GM12874 (cell line): Measurements from ENCODE around the gene CAPN2.

Experiments used
- CTCF ChIP-seq: IDR thresholded peaks from 2 replicates; pipeline ENCODE4 v1.5.1; 2011; ENCODE audit warnings: low read depth, mild to moderate bottlenecking, control low read depth, low read length, moderate library complexity; ENCODE audit not compliant: insufficient read depth

Gene CAPN2

DNA sequence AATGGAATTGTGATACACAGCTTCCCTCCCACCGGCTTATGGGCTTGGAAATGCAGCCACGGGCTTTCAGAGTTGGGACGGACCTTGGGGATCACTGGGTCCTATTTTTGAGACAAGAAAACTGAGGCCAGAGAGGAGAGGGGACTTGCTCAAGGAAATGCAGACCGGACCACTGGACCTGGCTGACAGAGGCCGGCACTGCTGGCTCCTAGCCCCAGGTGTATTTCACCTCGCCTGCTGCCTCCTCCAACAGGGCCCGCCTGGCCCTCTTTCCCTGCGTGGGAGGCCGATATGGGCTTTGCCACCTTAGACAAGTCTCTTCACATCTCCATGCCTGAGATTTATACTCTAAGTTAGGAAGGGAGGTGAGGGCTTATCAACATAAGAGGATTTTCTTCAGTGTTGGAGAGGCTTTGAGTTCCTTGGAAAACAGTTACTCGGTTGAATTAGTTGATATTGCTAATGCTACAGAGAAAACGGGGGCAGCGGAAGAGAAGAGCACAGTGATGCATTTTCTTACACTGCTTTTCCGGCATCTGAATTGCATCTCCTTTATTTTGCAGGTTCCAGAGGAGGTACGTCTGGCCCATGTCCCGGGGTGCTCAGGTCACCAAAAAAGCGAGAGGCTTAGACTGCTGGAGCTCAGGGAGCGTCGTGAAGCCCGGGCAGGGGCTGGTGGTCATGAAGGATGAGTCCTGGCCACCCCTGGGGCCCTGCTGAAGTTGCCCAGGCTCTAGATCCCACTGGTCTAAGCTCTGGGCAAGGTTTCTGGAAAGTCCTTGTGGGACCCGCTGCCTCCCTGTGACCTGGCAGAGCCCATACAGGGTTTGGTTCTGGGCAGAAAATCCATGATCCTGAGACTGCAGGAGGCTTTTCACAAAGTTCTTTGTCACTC, 44.7 kb downstream of the CAPN2 start:
- TF ChIP-seq CTCF, result no peak

DNA sequence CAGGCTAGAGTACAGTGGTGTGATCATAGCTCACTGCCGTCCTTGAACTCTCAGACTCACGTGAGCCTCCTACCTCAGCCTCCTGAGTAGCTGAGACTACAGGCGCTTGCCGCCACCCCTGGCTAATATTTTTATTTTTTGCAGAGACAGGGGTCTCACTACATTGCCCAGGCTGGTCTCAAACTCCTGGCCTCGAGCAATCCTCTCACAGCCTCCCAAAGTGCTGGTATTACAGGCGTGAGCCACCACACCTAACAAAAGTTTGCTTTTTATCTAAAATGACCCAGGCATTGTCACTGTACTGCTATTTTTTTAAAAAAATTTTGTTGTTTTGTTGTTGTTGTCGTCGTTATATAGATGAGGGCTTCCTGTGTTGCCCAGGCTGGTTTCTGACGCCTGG, 46.4 kb downstream of the CAPN2 start:
- no peak for TF ChIP-seq CTCF

DNA sequence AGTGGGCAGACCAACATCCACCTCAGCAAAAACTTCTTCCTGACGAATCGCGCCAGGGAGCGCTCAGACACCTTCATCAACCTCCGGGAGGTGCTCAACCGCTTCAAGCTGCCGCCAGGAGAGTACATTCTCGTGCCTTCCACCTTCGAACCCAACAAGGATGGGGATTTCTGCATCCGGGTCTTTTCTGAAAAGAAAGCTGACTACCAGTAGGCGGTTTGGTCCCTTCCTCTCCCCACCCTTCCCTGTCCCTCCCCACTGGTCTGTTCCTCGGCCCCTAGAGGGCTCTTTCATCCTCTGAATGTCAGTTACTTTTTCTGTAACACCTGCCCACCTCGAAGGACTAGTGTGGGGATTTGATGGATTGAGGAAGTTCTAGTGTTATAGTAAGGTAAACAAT, 46.9 kb downstream of the CAPN2 start:
- no peak for TF ChIP-seq CTCF

DNA sequence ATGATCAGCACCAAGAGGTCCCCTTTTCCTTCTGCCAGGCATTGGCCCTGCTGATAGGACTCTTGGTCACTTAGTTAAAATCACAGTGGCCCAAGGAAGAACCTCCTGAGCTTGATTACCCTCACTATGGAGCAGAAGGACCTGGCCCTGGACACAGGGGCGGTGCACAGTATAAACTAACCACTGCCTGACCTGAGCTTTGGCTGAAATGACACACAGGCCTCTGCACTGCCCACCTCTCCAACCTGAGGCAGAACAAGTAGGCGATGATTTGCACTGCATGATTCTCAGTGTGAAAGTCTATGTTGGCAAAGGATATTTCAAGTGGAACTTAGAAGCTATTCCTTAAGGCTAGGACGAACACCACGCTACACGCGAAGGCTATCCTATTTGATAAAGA, 48.5 kb downstream of the CAPN2 start:
- no peak for TF ChIP-seq CTCF

DNA sequence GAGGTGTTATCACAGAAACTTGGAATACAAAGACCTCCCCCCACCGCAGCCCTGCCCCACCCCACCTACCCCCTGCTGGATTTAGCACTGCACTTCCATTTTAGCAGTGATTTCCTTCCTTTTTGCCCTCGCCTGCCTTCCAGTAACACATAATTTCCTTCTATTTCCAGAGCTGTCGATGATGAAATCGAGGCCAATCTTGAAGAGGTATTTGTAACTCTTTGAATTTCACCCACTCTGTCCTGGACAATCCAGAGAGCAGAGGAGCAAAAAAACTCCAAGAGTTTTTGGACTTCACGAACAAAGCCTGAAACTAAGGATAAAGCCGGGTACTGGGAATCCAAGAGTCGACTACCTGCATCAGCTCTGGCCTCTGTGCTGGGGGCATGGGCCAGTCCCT, 49.1 kb downstream of the CAPN2 start:
- no peak for TF ChIP-seq CTCF

DNA sequence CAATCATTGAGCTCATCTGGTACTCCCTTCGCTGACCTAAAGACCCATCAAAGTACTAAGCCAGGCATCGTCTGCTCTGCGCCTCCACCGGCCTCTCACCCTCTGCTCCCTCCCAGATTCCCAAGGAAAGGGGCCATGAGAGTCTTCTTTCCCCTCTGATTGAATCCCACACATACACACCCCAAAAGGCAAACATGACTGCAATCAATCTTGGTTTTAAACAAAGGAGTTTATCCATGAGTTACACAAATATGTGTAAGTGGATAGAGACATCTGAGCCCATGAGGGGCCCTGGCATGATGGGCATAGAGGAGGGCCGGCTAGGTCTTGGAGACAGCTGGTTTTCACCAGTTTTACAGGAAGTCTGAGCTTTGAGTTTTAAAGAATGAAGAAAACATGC, 50.9 kb downstream of the CAPN2 start:
- no peak for TF ChIP-seq CTCF

DNA sequence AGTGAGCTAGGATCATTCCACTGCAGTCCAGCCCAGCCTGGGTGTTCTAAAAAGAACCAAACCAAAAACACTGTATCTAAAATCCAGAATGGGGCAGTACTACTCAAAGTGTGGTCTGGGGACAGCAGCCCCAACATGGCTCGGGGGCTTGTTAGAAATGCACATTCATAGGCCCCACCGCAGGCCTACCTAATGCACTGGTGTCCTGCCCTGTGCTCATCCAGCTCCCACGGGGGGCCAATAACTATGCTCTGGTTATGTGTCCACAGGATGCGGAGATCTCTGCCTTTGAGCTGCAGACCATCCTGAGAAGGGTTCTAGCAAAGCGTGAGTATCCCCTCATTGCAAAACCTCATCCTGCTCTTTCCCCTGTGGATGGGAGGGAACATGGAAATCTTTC, 51.5 kb downstream of the CAPN2 start:
- no peak for TF ChIP-seq CTCF
